ENCODE results near the gene DUSP23.

Gene DUSP23

GRCh38 chr1:159786966-159787365 is 6.2 kb downstream of the DUSP23 start:
- DNase-seq: no peak

DNA sequence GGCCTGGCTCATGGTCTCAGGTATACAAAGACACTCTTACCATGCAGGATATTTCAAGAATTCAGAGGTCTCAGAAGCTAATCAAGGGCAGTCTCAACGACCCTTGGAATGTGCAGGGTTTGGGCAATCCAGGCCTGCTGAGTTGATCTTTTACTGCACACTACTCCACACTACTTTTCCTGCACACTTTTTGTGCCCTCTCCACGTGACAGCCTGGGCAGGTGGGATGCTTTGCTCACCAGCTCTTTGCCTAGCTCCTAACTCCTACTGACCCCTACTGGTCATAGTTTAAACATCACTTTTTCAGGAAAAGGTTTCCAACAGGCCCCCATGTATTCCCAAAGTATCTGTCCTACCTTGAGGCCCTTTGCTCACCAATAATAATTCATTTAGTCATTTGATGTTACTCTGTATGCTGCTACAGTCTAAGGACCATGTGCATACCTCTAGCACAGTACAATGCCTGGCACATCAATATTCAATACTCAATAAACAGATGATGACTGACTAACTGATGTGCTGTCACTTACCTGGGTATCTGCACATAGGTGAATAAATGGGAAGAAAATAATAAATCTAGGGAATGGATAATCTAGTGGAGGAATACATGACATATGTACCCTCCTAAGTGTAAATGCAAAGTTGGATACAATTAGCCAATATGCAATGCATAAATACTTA is 9.6 kb downstream of the DUSP23 start:
- peak; percentile 83 to 94 for DNase-seq

GRCh38 chr1:159791031-159791430 is 10.3 kb downstream of the DUSP23 start:
- no peak for DNase-seq

- no peak for DNase-seq
Observed at GRCh38 chr1:159791461-159791860, 10.7 kb downstream of the DUSP23 start.

GRCh38 chr1:159795534-159795933 is 14.8 kb downstream of the DUSP23 start:
- DNase-seq: no peak

- DNase-seq: peak; percentile 92 to 97
Observed at GRCh38 chr1:159798893-159799292, 18.1 kb downstream of the DUSP23 start.

- no peak for DNase-seq
Observed at GRCh38 chr1:159799446-159799985, 18.8 kb downstream of the DUSP23 start.

DNA sequence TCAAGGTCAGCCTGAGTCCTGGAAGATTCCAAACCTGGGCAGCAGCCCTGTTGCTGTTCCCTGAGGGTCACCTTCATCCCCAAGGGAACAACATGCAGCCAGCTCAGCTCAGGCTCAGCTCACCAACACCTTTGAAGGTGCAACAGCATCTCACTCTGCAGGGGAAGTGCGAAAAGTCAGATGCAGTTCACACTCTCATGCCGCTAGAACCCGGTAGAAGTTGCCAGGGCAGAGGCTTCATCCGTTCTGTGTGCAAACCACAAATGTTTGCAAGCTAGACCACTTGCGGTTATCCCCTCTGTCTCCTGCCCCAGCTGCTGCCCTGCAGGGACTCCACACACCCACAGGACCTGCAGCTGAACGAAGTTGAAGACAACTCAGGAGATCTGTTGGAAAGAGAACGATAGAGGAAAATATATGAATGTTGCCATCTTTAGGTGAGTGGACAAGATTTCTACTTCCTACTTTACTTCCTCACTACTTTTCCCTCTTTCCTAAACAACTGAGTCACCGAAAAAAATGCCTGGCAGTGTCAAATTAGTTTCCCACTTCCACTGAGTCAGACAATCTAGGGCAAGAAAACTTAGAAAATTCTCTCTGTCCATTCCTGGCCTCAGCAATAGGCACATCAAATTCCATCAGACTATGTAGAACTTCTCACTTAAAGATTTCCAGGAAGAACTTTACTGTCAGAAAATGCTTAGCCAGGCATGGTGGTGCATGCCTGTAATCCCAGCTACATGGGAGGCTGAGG is 19.6 kb downstream of the DUSP23 start:
- DNase-seq: no peak

DNA sequence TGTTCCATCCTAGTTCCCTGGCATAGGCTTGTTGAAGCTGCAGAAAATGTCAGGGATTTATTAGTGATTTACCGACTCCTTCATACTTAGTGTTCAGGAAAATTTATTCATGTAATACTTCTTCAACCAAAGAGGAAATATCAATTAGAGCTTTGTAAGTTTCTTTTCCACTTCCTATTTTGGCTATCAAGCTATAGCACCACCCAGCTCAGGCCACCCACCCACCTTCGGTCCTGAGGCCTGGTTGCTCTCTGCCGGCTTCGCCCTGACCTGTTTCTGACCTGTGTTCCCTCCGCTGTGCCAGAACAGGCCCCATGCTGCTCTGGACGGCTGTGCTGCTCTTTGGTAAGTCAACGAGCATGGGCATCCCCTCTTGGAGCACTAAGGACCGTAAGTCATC is 21.3 kb downstream of the DUSP23 start, which contains the start of gene FCRL6:
Gene FCRL6 (plus strand): TSS at position 250 of the 400 bp plus-strand sequence. CDS start 65 bp downstream, at position 315.
- no peak for DNase-seq

GRCh38 chr1:159803956-159804689 is 23.4 kb downstream of the DUSP23 start:
- DNase-seq: no peak

- DNase-seq: no peak
Observed at GRCh38 chr1:159804924-159805323, 24.2 kb downstream of the DUSP23 start.

DNA sequence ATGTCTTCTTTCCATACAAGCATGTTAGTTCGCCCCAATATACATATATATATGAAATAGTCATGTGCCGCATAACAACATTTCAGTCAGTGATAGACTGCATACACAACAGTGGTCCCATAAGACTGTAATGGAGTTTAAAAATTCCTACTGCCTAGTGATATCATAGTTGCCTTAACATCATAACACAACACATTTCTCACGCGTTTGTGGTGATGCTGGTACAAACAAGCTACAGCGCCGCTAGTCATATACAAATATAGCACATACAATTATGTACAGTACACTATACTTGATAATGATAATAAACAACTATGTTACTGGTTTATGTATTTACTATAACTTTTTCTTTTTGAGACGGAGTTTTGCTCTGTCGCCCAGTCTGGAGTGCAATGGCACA is 35.2 kb downstream of the DUSP23 start:
- no peak for DNase-seq

DNA sequence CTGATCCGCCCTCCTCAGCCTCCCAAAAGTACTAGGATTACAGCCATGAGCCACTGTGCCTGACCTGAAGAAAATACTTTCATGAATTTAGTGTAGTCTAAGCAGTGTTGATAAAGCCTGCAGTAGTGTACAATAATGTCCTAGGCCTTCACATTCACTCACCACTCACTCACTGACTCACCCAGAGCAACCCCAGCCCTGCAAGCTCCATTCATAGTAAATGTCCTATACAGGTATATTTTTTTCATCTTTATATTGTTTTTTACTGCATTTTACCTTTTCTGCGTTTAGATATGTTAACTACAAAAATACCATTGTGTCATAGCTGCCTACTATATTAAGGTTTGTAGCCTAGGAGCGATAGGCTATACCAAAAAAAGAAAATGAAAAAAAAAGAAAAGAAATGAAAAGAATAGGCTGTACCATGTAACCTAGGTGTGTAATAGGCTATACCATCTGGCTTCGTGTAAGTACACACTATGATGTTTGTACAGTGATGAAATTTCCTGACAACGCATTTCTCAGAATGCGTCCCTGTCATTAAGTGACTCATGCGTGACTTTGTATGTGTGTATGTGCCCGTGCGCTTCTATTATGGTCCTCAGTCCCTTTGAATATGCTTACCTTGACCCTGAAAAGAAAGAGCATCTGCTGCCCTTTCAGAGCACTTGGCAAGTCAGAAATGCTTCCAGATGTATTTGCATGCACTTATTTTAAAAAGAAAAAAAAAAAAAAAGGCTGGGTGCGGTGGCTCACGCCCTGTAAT is 36.7 kb downstream of the DUSP23 start:
- peak; percentile 73 to 74 for DNase-seq

GRCh38 chr1:159821171-159821867 is 40.6 kb downstream of the DUSP23 start:
- no peak for DNase-seq

DNA sequence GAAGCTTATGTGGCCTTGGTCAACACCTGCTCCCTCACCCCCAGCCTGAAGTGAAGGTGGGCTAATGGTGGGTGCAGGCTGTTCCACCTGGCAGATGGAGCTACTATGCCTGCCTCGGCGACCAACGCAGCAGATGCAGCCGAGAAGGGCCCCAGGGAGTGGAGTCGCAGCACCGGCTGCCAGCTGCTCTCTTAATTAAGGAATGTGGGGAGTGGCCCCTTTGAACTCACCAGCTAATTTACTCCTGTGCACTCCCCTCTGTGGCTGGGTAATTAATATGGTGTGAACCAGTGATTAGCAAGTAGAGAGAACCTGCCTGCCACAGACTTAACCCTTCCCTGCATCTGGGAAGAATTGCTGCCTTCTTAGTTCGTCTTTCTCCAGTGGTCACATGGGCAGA is 42.6 kb downstream of the DUSP23 start:
- DNase-seq: peak in 1 of 2 experiments; percentile 42

DNA sequence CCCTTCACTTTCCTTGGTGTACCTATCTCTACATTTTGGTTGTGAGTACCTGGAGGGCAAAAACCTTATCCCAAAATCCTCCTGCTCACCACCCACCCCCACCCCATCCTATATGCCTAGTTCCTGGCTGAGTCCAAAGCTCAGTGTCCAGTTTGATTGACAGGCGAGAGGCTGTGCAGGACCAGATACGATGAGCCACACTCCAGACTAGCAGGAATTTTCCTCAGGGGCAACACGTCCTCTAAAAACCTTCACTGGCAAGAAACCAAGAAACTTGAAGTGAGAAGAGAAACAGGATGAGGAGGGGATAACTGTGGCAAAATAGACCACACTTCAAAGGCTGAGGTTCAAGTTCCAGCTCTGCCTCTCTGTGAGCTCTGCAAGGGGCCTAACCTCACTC is 44.8 kb downstream of the DUSP23 start:
- DNase-seq: no peak

GRCh38 chr1:159826441-159827101 is 45.8 kb downstream of the DUSP23 start, which contains the start of gene SLAMF8:
TSS of gene SLAMF8 (plus strand) at chr1:159826873. CDS start at chr1:159826899, 26 bp downstream.
- DNase-seq: no peak

GRCh38 chr1:159827102-159827490 is 46.3 kb downstream of the DUSP23 start:
- DNase-seq: no peak

DNA sequence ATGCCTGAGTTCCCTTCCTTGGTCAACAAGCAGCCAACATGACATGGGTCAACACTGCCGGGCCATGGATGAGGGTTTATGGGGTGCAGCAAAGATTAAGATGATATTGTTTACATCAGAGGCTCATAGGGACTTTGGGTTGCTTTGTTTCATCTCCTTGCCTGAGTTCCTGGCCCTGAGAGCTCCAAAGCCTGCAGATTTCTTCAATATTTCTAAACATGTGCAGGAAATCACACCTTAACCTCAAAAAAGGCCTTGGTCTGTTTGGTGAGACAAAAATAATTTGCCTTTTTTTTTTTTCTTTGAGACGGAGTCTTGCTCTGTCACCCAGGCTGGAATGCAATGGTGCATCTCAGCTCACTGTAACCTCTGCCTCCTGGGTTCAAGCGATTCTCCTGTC is 46.8 kb downstream of the DUSP23 start:
- no peak for DNase-seq

DNA sequence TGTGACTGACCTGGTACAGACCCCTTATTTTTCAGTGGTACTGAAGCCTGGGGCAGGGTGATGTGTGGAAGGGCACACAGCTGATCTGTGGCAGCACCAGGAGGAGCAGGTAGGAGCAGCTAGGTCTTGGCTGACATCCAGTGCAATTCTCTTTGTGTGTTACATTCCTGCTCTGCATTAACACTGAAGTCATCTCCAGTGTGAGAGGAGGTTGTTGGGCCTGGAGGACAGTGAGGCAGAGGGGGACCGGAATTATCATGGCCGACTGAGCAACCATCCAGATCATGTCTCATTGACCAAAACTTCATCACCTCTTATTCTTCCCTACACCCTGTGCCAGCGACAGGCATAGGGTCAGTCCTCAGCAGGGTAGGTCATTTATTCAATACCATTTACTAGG is 47.4 kb downstream of the DUSP23 start:
- DNase-seq: no peak

DNA sequence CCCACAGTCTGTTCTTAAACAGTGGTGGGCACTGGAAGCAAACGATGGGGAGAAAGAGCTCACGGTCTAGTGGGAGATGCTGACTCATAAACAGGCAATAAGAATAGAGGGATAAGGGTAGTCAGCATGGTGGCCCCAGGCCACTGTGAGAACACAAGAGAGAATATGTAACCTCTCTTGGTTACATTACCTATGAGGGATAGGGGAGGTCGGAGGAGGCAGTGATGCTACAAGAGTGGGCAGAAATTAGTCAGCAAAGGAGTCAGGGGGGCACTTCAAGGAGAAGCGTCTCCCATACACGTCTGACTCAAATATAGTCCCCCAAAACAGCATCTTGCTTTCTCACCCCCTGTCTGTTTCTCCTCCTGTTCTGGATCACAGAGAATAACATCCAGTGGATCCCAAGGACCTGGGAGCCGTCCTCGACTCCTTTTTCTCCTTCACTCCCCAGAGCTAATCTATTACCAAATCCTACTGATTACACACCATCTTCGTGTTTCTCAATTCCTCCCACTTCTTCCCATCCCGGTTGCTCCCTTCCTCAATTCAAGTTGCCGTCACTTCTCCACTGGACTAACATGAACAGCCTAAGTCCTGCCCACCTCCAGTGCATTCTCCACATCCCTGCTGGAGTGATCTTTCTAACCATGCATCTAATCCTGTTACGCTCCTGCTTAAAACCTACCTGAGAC is 48.0 kb downstream of the DUSP23 start:
- DNase-seq: no peak
